SW480 (cell line): Measurements from ENCODE around the gene ADPRH.
A peak's percentile ranks its signal among the peaks of the same experiment; 100 is the strongest.

Experiments used
- DNase-seq: peaks from one replicate; pipeline ENCODE4 v3.0.0-alpha.2; 2016; ENCODE audit warnings: low spot score

ADPRH gene

GRCh38 chr3:119597548-119598288, 18.4 kb downstream of the ADPRH start, which contains the start of gene PLA1A:
Gene PLA1A (plus strand): TSS chr3:119597885. CDS start chr3:119597914, 29 bp downstream.
- no peak for DNase-seq

GRCh38 chr3:119598410-119599098, 19.3 kb downstream of the ADPRH start:
- no peak for DNase-seq

GRCh38 chr3:119599558-119600174, 20.4 kb downstream of the ADPRH start:
- no peak for DNase-seq

GRCh38 chr3:119600732-119601131, 21.4 kb downstream of the ADPRH start:
- DNase-seq, result peak; percentile 29

- DNase-seq, result no peak
These were observed 21.9 kb downstream of the ADPRH start for GRCh38 chr3:119601154-119601553.

GRCh38 chr3:119602676-119603075, 23.4 kb downstream of the ADPRH start:
- no peak for DNase-seq

- DNase-seq, result peak; percentile 45
These were observed 25.6 kb downstream of the ADPRH start for GRCh38 chr3:119604878-119605277.

GRCh38 chr3:119608405-119609000, 29.2 kb downstream of the ADPRH start:
- DNase-seq, result no peak

- DNase-seq, result no peak
These were observed 30.0 kb downstream of the ADPRH start for GRCh38 chr3:119609301-119609700.

- no peak for DNase-seq
These were observed 32.4 kb downstream of the ADPRH start for GRCh38 chr3:119611664-119612063.

GRCh38 chr3:119613201-119613600, 33.9 kb downstream of the ADPRH start:
- DNase-seq, result no peak

- DNase-seq, result no peak
These were observed 34.6 kb downstream of the ADPRH start for GRCh38 chr3:119613872-119614271.

GRCh38 chr3:119616056-119616455, 36.8 kb downstream of the ADPRH start:
- DNase-seq, result no peak

GRCh38 chr3:119619094-119619493, 39.8 kb downstream of the ADPRH start:
- no peak for DNase-seq

GRCh38 chr3:119620899-119621298, 41.6 kb downstream of the ADPRH start:
- no peak for DNase-seq

GRCh38 chr3:119624002-119624720, 44.9 kb downstream of the ADPRH start:
- no peak for DNase-seq

GRCh38 chr3:119625451-119626153, 46.3 kb downstream of the ADPRH start:
- no peak for DNase-seq

GRCh38 chr3:119626196-119626595, 46.9 kb downstream of the ADPRH start:
- no peak for DNase-seq

- no peak for DNase-seq
These were observed 48.2 kb downstream of the ADPRH start for GRCh38 chr3:119627461-119627860.

GRCh38 chr3:119628390-119628789, 49.1 kb downstream of the ADPRH start:
- DNase-seq, result no peak

GRCh38 chr3:119628816-119629445, 49.6 kb downstream of the ADPRH start:
- peak; percentile 40 for DNase-seq
